SK-N-MC (cell line): ENCODE data around the gene KRTAP10-7.

Experiments used
- EZH2 ChIP-seq: fragments of 200-600 bp; sonication (generic); IDR thresholded peaks from one replicate; pipeline ENCODE4 v1.6.1; 2017; ENCODE audit warnings: antibody characterized with exemption
- FOXP2 ChIP-seq: optimal IDR thresholded peaks from 2 replicates; pipeline ENCODE3; 2011; ENCODE audit warnings: mild to moderate bottlenecking, moderate library complexity; ENCODE audit not compliant: insufficient read depth; ENCODE audit errors: extremely low read length, control extremely low read depth
- POLR2AphosphoS5 ChIP-seq: IDR thresholded peaks from 2 replicates; pipeline ENCODE4 v1.6.1; 2012; ENCODE audit warnings: mild to moderate bottlenecking, low read depth, low read length, borderline replicate concordance

DNA sequence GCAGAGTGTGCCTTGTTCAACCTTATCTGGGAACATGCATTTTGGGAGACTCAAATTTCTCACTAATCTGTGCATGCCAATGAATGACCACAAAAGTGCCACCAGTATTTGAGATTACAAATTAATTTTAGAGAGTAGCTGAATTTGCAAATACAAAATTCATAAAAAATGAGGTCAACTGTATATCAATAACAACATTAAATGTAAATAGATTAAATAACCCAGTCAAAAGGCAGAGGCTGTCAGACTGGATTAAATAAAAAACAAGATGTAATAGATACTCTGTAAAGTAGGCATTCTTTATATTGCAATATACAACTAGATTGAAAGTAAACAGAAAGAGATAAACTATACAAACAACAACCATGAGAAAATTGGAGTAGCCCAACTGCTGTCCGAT lies 36.3 kb upstream of the KRTAP10-7 start:
- TF ChIP-seq POLR2AphosphoS5 (no peak), EZH2 (no peak), FOXP2 (no peak)
